Hepatic stellate cell (primary cell): ENCODE data around the gene CIT.

Experiments used
- DNase-seq: peaks from one replicate; pipeline ENCODE4 v3.0.0; 2011; ENCODE audit warnings: low spot score

The CIT gene

GRCh38 chr12:119699199-119699760, 177.8 kb downstream of the CIT start:
- DNase-seq: no peak

- no peak for DNase-seq
Observed at GRCh38 chr12:119696943-119697342, 180.2 kb downstream of the CIT start.

GRCh38 chr12:119695034-119695433, 182.1 kb downstream of the CIT start:
- DNase-seq: peak; percentile 12

DNA sequence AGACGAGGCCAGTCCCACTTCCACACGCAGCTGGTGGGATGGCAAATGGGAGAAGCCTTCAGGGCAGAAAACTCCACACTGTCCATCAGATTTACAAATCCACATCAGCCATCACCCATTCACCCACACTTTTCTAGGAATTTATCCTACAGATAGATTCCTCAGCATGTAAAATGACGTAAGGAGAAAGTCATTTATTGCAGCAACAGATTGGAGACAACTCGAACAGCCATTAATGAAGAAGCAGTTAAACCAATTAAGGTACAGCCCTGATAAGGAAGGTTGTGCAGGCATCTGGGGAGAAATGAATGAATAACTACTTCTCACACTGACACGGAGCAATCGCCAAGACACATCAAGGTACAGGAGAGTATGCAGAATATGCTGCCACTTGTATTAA, 183.0 kb downstream of the CIT start:
- DNase-seq: no peak

- no peak for DNase-seq
Observed at GRCh38 chr12:119693511-119693910, 183.6 kb downstream of the CIT start.

DNA sequence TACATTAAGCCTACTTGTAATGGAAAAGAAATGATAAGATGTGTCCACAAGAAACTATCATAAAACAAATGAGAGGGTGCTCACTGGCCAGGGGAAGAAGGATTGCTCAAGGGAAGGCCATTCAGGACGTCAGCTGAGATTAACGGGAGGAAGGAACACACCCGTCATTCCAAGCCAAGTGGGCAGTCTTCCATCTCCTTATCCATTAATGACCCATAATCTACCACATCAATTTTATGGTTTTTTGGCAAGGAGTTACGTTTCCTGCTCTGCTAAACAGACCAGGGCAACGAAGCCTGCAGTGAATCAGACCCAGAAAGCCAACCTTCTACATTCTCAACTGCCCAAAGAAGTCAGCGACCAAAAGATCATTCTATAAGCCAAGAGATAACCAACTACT, 184.1 kb downstream of the CIT start:
- peak; percentile 45 for DNase-seq

- DNase-seq: no peak
Observed at GRCh38 chr12:119692410-119692809, 184.7 kb downstream of the CIT start.

GRCh38 chr12:119691202-119691810, 185.8 kb downstream of the CIT start:
- no peak for DNase-seq

DNA sequence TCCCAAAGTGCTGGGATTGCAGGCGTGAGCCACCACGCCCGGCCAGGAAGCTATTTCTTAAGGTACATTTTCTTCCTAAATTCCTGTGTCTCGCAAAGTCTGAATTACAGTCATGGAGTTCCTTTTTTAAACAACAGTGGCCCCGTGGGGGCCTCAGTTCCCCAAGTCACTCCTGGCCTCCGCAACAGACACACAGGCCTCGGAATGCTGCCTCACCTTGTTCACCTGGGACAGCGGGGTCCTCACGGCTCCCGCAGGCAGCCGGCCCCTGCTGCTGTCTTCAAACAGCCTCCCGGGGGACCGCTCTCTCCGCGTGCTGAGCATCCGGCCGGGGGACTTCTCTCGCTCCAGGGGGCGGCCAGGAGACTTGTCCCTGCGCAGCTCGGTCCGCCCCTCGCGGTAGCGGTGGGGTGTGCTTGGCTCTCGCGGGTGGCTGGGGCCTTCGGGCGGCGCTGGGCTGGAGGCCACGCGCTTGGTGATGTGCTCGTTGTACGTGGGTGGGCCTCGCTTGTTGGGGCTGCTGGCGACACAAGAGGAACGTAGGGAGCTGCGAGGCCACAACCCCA, 187.1 kb downstream of the CIT start:
- no peak for DNase-seq

- DNase-seq: no peak
Observed at GRCh38 chr12:119687879-119688278, 189.2 kb downstream of the CIT start.

- no peak for DNase-seq
Observed at GRCh38 chr12:119687406-119687805, 189.7 kb downstream of the CIT start.

DNA sequence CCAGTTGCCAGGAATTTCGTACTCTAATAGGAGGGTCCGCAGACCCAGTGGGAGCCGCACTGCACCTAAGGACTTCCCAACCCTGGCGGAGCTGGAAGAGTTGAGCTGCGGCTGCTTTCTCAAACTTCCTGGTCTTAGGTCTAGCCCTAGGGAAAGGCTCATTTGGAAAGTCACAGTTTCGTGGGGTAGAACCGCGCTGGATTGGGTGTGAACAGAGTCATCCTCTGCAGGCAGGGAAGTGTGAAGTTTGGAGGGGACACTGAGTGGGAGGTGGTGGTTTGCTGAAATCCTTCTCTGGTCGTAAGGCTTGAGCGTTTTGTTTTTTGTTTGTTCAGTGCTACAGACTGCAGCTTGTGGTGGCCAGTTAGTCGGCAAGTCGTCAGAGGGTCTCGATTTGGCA, 190.3 kb downstream of the CIT start:
- no peak for DNase-seq

- no peak for DNase-seq
Observed at GRCh38 chr12:119686355-119686754, 190.8 kb downstream of the CIT start.

DNA sequence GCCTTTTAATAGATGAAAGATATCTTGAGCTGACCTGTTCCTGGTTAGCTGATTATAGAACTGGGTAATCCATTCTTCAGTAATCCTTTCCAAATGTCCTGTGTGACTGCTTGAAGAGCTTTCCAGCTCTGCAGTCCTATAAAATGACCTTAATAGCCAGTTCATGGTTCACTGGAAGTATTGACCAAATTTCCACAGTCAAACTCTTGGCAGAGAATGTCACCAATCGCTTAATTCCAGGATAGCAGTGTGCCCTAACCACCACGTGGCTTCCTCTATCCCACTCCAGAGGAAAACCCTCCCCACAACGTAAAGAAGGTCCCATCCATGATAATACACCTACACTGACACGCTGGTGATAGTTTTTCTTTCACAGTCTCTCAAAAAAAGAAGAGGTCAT, 191.7 kb downstream of the CIT start:
- DNase-seq: no peak

- DNase-seq: no peak
Observed at GRCh38 chr12:119684711-119685369, 192.3 kb downstream of the CIT start.

GRCh38 chr12:119683816-119684215, 193.3 kb downstream of the CIT start:
- no peak for DNase-seq

DNA sequence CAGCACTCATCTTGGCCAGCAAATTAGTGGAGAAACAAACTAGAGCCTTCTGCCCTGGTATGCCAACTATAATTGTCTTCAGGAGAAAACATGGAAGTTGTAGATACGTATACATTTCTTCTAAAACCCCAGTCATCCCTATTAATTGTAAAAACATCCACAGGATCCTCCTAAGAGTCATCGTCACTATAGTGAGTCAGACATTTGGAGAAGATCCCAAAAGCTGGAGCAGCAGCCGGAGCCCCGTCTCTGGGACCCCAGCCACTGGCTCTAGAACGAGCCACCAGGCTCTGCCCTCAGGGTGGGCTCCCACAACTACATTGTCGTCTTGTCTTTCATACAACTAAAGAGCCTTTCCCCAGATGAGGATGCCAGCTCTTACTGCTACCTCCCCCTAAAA, 193.7 kb downstream of the CIT start:
- DNase-seq: no peak

DNA sequence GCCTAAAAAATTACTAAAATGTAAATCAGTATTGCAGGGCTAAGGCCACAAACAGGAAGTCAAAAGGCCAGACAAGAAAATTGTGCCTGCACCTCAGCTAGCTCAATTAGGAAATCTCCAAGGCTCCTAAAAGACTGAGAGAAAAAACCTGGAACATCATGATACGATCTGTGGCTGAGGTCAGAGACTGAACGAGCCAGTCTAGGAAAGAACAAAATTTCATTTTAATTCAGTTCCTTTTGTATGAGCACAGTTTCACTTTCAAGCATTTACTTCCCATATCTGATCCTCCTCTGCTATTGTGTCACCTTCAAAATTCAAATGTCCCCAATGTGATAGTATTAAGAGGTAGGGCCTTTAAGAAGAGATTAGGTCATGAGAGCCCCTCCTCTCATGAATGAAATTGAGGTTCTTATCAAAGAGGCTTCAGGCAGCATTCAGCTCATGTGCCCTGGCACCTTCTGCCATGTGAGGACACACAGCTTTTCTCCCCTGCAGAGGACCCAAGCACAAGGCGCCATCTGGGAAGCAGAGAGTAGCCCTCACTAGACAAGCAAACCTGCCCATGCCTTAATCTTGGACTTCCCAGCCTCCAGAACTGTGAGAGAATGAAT, 194.4 kb downstream of the CIT start:
- DNase-seq: no peak

DNA sequence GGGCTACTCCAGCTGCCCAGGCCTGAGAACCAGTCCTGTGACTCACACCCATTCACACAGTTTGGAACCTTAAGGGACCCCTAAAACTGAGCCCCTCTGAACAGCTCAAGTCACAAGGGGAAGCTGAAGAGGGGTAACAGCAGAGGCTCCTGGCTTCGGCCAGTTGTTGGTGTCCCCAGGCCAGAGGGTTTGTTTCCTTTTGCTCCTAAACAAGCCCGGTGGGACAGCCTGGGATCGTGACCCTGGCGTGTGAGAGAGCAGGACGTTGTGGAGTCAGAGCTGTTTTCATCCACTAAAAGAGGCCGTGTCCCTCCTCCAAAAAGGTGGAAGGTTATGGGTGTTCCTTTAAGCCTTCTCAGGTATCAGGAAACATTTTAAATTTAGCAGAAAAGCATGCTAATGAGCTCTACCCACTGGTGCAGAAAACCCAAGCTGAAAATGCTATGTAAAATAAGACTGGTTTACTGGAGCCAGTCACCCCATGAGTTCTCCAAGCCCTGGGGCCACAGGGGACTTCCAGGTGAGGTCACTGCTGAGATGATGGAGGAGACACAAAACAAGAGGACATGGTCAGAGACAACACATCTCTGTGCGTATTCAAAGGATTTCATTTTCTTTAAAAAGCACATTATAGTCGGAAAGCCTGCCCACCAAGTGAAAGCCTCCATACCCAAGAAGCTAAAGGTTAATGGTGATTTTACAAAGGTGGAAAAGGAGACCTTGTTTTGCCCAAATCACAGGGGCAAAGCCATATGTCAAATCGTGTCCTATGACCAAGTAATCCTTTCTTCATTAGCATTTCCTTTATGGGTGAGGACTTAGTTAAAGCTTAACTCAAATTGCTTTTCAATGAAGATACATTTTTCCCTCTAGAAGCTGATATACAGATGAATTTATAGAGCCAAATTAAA, 195.1 kb downstream of the CIT start:
- DNase-seq: no peak

DNA sequence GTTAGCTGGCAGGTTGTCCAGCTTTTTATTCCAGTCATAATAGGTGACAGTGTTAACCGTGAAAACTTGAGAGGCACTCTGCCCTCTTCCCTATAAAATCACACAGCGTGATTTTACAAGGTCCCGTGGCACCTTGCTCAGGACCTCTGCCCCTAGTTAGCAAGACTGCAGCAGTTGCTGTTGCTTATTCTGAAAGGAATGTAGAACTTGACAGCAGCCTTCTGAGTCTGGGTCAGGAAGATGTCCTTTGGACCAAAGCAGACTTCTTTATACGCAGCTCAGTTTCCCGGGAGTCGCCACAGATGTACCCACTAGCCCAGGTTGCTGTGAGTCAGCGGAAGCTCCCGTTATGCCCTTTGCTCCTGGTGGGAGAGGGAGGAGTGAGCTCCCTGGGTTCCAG, 196.0 kb downstream of the CIT start:
- no peak for DNase-seq

GRCh38 chr12:119679490-119679889, 197.6 kb downstream of the CIT start:
- no peak for DNase-seq

DNA sequence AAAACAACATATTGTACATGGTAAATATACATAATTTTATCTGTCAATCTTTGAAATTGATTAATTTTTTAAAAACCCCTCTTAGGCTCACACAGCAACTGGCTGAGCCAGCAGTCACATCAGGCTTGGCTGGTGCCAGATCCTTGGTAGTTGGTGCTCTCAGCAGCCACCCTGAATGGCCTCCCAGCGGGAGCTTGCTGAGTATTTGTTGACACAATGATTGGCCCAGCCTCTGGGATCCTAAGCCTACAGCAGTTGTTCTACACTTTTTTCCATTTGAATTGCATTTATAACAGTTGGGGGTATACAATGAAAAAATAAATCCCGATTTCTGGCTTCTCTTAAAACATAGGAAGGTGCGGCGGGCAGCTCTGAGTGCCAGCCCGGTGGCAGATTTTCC, 198.0 kb downstream of the CIT start:
- no peak for DNase-seq
